Measurements from ENCODE around the gene NARF. TPM values are rescaled to one million over a fixed set of nuclear protein-coding genes. Genes with fewer than 3 reads are reported as not detected.
"Not testable (repeated sequence)": the region's sequence is repeated elsewhere in the genome, so short reads cannot be mapped to it uniquely, and the experiment has no call there.

Gene NARF
- total and polyA plus RNA-seq, 2 experiments from 2014 or later = 43.9 to 91.8 TPM

GRCh38 chr17:82457073-82457928, 1.2 kb upstream of the NARF start:
- Histone ChIP-seq H3K27me3 (no peaks in the 10 kb centered on the region), H2AFZ (peak overlapping the region; percentile 12), H3K79me2 (peaks cover 23% of the 10 kb centered on the region), H4K20me1 (ENCODE audit: insufficient read depth, poor library complexity, severe bottlenecking) (peaks cover 5% of the 10 kb centered on the region), H3K4me1 (ENCODE audit: insufficient read depth) (peaks cover 19% of the 10 kb centered on the region), H3K27ac (peak overlapping the region; percentile 99), H3K9me2 (replicated peaks; ENCODE audit: insufficient read depth) (no peaks in the 10 kb centered on the region), H3K4me2 (peak overlapping the region; percentile 77), H3K4me3 (peak overlapping the region; percentile 6), H3K36me3 (replicated peaks; ENCODE audit: insufficient read depth, low read depth) (no peaks in the 10 kb centered on the region), H3K9me3 (ENCODE audit: low read depth) (no peaks in the 10 kb centered on the region)
- DNase-seq (ENCODE audit: low spot score) = no peak
- WGBS (ENCODE audit: low lambda C conversion rate, missing lambda C conversion rate) = 79% methylated on average over 10 of the region's 10 CpGs
- TF ChIP-seq EZH2phosphoT487 (IDR thresholded peaks at IDR 0.05; ENCODE audit: low read depth, severe bottlenecking, unreplicated experiment) = no peak
- TF ChIP-seq, protein P1, sequence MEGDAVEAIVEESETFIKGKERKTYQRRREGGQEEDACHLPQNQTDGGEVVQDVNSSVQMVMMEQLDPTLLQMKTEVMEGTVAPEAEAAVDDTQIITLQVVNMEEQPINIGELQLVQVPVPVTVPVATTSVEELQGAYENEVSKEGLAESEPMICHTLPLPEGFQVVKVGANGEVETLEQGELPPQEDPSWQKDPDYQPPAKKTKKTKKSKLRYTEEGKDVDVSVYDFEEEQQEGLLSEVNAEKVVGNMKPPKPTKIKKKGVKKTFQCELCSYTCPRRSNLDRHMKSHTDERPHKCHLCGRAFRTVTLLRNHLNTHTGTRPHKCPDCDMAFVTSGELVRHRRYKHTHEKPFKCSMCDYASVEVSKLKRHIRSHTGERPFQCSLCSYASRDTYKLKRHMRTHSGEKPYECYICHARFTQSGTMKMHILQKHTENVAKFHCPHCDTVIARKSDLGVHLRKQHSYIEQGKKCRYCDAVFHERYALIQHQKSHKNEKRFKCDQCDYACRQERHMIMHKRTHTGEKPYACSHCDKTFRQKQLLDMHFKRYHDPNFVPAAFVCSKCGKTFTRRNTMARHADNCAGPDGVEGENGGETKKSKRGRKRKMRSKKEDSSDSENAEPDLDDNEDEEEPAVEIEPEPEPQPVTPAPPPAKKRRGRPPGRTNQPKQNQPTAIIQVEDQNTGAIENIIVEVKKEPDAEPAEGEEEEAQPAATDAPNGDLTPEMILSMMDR (IDR thresholded peaks at IDR 0.05; ENCODE audit: poor library complexity) = no peak
- no peak for TF ChIP-seq EZH2 (IDR thresholded peaks at IDR 0.05; ENCODE audit: borderline replicate concordance)

GRCh38 chr17:82457929-82458178, 687 bp upstream of the NARF start:
- TF ChIP-seq, protein P1 (IDR thresholded peaks at IDR 0.05; ENCODE audit: poor library complexity) = no peak
- no peak for TF ChIP-seq EZH2phosphoT487 (IDR thresholded peaks at IDR 0.05; ENCODE audit: low read depth, severe bottlenecking, unreplicated experiment)
- TF ChIP-seq EZH2 (IDR thresholded peaks at IDR 0.05; ENCODE audit: borderline replicate concordance) = no peak
- DNase-seq (ENCODE audit: low spot score) = peak; percentile 98
- Histone ChIP-seq H3K27me3 (no peaks in the 10 kb centered on the region), H3K79me2 (peaks cover 23% of the 10 kb centered on the region), H3K4me3 (peak overlapping the region; percentile 6), H3K27ac (peak overlapping the region; percentile 99), H3K9me2 (replicated peaks; ENCODE audit: insufficient read depth) (no peaks in the 10 kb centered on the region), H3K4me2 (peak overlapping the region; percentile 77), H2AFZ (peak overlapping the region; percentile 12), H3K9me3 (ENCODE audit: low read depth) (no peaks in the 10 kb centered on the region), H3K4me1 (ENCODE audit: insufficient read depth) (peaks cover 22% of the 10 kb centered on the region), H4K20me1 (ENCODE audit: insufficient read depth, poor library complexity, severe bottlenecking) (peaks cover 5% of the 10 kb centered on the region), H3K36me3 (replicated peaks; ENCODE audit: insufficient read depth, low read depth) (no peaks in the 10 kb centered on the region)
- WGBS (ENCODE audit: low lambda C conversion rate, missing lambda C conversion rate) = 7% methylated on average over 8 of the region's 8 CpGs

DNA sequence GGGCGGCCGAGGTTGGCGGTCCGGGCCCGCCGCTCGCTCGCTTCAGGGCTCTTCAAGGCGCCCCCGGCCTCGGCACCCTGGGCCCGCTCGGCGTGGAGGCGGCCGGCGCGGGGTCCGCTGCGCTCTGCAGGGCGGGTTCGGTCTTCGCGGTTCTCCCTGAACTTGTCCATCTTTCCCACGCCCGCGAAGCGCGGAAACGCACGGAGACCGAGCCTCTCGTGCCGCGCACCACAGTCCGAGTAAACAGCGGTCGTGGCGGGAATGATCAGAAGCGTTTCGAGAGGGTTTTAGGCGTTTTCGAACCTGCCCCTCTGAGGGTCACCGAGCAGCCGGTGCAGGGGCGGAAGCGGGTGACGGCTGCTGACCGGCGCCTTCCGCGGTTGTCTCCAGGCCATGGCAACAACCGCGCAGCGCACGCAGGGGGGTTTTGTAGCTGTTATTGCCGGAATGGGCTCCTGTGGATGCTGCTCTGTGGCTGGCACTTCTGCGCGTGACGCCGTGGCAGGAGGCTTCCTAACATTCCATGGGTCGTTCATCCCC, 414 bp downstream of the NARF start:
- Histone ChIP-seq H3K9me2 (replicated peaks; ENCODE audit: insufficient read depth) (no peaks in the 10 kb centered on the region), H2AFZ (peak overlapping the region; percentile 31), H3K9me3 (ENCODE audit: low read depth) (no peaks in the 10 kb centered on the region), H3K27me3 (no peaks in the 10 kb centered on the region), H3K79me2 (peaks cover 23% of the 10 kb centered on the region), H3K4me3 (peak overlapping the region; percentile 79), H4K20me1 (ENCODE audit: insufficient read depth, poor library complexity, severe bottlenecking) (peaks cover 5% of the 10 kb centered on the region), H3K4me2 (peak overlapping the region; percentile 94), H3K4me1 (ENCODE audit: insufficient read depth) (peaks cover 22% of the 10 kb centered on the region), H3K36me3 (replicated peaks; ENCODE audit: insufficient read depth, low read depth) (no peaks in the 10 kb centered on the region), H3K27ac (peak overlapping the region; percentile 63)
- WGBS (ENCODE audit: low lambda C conversion rate, missing lambda C conversion rate) = 2% methylated on average over 62 of the region's 62 CpGs
- peak; percentile 50 for DNase-seq (ENCODE audit: low spot score)
- TF ChIP-seq EZH2phosphoT487 (IDR thresholded peaks at IDR 0.05; ENCODE audit: low read depth, severe bottlenecking, unreplicated experiment) = no peak

- H3K27me3 ChIP-seq; H3K36me3 ChIP-seq (replicated peaks; ENCODE audit: insufficient read depth, low read depth); H3K9me2 ChIP-seq (replicated peaks; ENCODE audit: insufficient read depth); H2AFZ ChIP-seq; H4K20me1 ChIP-seq (ENCODE audit: insufficient read depth, poor library complexity, severe bottlenecking); H3K9me3 ChIP-seq (ENCODE audit: low read depth); H3K27ac ChIP-seq; DNase-seq (ENCODE audit: low spot score); H3K4me3 ChIP-seq: not testable (repeated sequence)
- 97% methylated on average over 9 of the region's 9 CpGs for WGBS (ENCODE audit: low lambda C conversion rate, missing lambda C conversion rate)
- peaks cover 23% of the 10 kb centered on the region for H3K79me2 ChIP-seq
- H3K4me1 ChIP-seq (ENCODE audit: insufficient read depth) = peaks cover 22% of the 10 kb centered on the region
- H3K4me2 ChIP-seq = peak overlapping the region; percentile 94
These were observed 1.4 kb downstream of the NARF start for GRCh38 chr17:82459936-82460335.
